ENCODE data around the gene NAA15. TPM values are rescaled to one million over a fixed set of nuclear protein-coding genes. Genes with fewer than 3 reads are reported as not detected.
"Not testable (repeated sequence)": the region's sequence is repeated elsewhere in the genome, so short reads cannot be mapped to it uniquely, and the experiment has no call there.

NAA15 gene
- total RNA-seq, 2 donors from 2014 or later = 32.4 to 55.5 TPM

DNA sequence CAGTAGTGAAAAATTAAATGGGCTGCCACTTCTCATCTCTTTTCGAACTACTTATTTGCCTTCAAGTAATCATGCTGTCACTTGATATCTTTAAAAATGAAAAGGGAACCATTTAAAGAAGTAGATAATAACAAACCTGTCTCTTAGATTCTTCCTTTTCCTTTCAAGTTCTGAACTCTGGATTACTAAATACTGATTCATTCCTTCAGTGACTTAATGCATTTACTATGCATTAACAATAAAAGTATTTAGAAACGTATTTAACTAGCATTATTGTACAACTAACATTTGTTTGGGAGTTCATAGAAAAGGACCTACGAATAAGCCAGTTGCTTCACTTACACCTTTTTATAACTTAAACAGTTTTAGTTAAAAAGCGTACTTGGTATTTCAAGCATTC lies 91.5 kb downstream of the NAA15 start:
- Histone ChIP-seq H3K9ac (ENCODE audit: low read depth in 2 of 2, low read length in 2 of 2) (no peak overlapping the region), H3K27ac (no peak overlapping the region), H3K4me1 (no peaks in the 10 kb centered on the region), H3K36me3 (no peaks in the 10 kb centered on the region), H3K9me3 (no peaks in the 10 kb centered on the region), H3K27me3 (no peaks in the 10 kb centered on the region), H3K4me3 (no peak overlapping the region)
- DNase-seq = no peak
- intact Hi-C loops (cut with DNase I) = no loop called here
- TF ChIP-seq, protein P1, sequence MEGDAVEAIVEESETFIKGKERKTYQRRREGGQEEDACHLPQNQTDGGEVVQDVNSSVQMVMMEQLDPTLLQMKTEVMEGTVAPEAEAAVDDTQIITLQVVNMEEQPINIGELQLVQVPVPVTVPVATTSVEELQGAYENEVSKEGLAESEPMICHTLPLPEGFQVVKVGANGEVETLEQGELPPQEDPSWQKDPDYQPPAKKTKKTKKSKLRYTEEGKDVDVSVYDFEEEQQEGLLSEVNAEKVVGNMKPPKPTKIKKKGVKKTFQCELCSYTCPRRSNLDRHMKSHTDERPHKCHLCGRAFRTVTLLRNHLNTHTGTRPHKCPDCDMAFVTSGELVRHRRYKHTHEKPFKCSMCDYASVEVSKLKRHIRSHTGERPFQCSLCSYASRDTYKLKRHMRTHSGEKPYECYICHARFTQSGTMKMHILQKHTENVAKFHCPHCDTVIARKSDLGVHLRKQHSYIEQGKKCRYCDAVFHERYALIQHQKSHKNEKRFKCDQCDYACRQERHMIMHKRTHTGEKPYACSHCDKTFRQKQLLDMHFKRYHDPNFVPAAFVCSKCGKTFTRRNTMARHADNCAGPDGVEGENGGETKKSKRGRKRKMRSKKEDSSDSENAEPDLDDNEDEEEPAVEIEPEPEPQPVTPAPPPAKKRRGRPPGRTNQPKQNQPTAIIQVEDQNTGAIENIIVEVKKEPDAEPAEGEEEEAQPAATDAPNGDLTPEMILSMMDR (IDR thresholded peaks at IDR 0.05) = no peak

DNA sequence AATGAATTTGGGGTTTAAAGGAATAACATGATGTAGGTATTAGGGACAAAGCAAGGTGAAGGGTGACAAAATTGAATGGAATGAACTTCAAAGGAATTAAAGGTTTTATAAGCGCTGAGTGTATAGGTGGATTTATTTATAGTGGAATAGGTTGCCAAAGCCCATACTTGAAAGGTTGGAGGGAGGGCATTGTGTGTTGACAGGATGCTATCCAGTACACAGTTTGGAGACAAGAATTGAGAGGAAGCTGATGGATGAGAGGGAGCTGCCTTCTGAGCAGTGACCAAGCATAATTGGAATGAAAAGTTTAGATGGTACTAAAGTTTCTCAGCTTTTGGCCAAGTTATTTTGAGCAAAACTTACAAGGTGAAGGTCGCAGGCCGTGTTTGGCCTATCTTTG lies 100.1 kb downstream of the NAA15 start:
- Histone ChIP-seq H3K9me3 (no peaks in the 10 kb centered on the region), H3K36me3 (no peaks in the 10 kb centered on the region), H3K9ac (ENCODE audit: low read depth in 2 of 2, low read length in 2 of 2) (no peak overlapping the region), H3K4me1 (no peaks in the 10 kb centered on the region), H3K4me3 (no peak overlapping the region), H3K27ac (no peak overlapping the region), H3K27me3 (no peaks in the 10 kb centered on the region)
- intact Hi-C loops (cut with DNase I) = no loop called here
- TF ChIP-seq, protein P1 (IDR thresholded peaks at IDR 0.05) = no peak
- no peak for DNase-seq

DNA sequence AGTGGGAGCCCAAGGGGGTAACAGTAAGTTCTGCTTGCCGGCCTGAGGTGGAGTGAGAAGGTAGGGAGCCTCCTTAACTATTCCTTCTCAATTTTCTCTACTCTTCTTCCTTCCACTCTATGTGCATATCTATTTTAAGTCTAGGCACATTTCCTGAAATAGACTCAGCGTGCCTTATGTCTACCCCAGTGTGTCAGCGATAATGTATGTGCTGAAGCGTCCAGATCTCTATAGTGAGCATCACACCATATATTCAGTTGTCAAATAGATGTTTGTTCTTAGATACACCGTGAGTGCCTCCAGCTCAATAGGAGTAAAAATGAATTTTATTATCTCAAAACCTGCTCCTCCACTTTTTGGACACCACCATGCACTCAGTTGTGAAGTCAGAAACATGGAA lies 101.1 kb downstream of the NAA15 start:
- TF ChIP-seq, protein P1 (IDR thresholded peaks at IDR 0.05) = no peak
- Histone ChIP-seq H3K27me3 (no peaks in the 10 kb centered on the region), H3K9me3 (no peaks in the 10 kb centered on the region), H3K36me3 (no peaks in the 10 kb centered on the region), H3K4me3 (no peak overlapping the region), H3K9ac (ENCODE audit: low read depth in 2 of 2, low read length in 2 of 2) (no peak overlapping the region), H3K4me1 (no peaks in the 10 kb centered on the region), H3K27ac (no peak overlapping the region)
- no peak for DNase-seq
- intact Hi-C loops (cut with DNase I) = no loop called here

DNA sequence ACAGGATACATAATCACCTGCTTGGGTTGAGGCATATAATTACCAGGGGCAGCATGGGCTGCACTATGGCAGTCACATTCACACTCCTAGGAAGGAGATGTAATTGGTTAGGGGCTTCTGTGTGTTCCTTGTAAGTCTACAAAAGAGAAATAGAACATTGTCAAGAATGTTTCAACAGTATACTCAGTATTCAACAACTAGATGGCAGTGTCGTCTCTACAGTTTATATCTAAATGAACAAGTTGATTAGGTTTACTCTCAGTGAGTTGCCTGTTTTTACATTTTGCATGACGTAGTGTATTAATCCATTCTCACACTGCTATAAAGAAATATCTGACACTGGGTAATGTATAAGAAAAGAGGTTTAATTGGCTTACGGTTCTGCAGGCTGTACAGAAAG lies 102.2 kb downstream of the NAA15 start:
- H3K27me3 ChIP-seq = no peaks in the 10 kb centered on the region
- H3K4me3 ChIP-seq = no peak overlapping the region
- no peaks in the 10 kb centered on the region for H3K36me3 ChIP-seq
- no peak overlapping the region for H3K9ac ChIP-seq (ENCODE audit: low read depth in 2 of 2, low read length in 2 of 2)
- no peaks in the 10 kb centered on the region for H3K4me1 ChIP-seq
- intact Hi-C loops (cut with DNase I) = no loop called here
- no peaks in the 10 kb centered on the region for H3K9me3 ChIP-seq
- no peak for DNase-seq
- no peak overlapping the region for H3K27ac ChIP-seq
- TF ChIP-seq, protein P1 (IDR thresholded peaks at IDR 0.05) = no peak

DNA sequence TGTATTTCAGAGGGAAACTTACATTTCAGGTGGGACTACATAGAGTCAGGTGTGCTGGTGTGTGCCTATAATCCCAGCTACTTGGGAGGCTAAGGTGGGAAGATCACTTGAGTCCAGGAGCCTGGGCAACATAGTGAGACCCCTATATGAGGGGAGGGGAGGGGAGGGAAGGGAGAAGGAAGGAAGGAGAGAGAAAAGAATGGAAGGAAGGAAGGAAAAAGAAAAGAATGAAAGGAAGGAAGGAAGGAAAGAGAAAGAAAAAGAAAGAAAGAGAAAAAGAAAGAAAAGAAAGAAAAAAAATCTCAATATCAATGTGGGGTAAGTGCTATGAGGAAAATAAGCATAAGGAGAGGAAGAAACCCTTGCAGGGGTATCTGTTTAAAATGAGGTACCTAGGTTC lies 109.0 kb downstream of the NAA15 start:
- intact Hi-C loops (cut with DNase I) = loop anchor here (10.0 kb wide), 1 partner anchor 114 kb away; no protein-coding TSS in a partner anchor
- no peaks in the 10 kb centered on the region for H3K9me3 ChIP-seq
- no peaks in the 10 kb centered on the region for H3K27me3 ChIP-seq
- no peaks in the 10 kb centered on the region for H3K36me3 ChIP-seq
- TF ChIP-seq, protein P1 (IDR thresholded peaks at IDR 0.05) = no peak
- H3K27ac ChIP-seq = no peak overlapping the region
- H3K4me3 ChIP-seq = no peak overlapping the region
- no peak for DNase-seq
- no peaks in the 10 kb centered on the region for H3K4me1 ChIP-seq
- no peak overlapping the region for H3K9ac ChIP-seq (ENCODE audit: low read depth in 2 of 2, low read length in 2 of 2)

DNA sequence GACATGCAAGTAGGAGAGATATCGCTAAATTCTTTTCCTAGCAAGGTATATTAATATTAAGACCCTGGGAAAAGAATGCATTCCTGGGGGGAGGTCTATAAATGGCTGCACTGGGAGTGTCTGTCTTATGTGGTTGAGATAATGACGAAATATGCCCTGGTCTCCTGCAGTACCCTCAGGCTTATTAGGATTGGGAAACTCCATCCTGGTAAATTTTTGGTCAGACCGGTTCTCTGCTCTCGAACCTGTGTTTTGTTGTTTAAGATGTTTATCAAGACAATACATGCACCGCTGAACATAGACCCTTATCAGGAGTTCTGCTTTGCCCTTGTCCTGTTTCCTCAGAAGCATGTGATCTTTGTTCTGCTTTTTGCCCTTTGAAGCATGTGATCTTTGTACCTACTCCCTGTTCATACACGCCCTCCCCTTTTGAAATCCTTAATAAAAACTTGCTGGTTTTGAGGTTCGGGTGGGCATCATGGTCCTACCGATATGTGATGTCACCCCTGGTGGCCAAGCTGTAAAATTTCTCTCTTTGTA lies 113.4 kb downstream of the NAA15 start:
- not testable (repeated sequence) for H3K36me3 ChIP-seq; H3K4me1 ChIP-seq; H3K27ac ChIP-seq; H3K9ac ChIP-seq (ENCODE audit: low read depth in 2 of 2, low read length in 2 of 2); H3K4me3 ChIP-seq; H3K27me3 ChIP-seq; DNase-seq; H3K9me3 ChIP-seq
- intact Hi-C loops (cut with DNase I) = loop anchor here (10.0 kb wide), 1 partner anchor 110 kb away; no protein-coding TSS in a partner anchor
